IMR-90 (cell line): ENCODE data around the gene CD300LB. TPM values are rescaled to one million over a fixed set of nuclear protein-coding genes. Genes with fewer than 3 reads are reported as not detected.

ENCODE experiments used
- ATAC-seq: fragments of 200-7000 bp; cut with Tn5 transposase; 2 replicates; pipeline ENCODE4 v1.9.1; 2020; ENCODE audit warnings: low read depth, mild to moderate bottlenecking, moderate library complexity
- BruUV-seq: library from RNA; stranded (reverse); fragments of 400-500 nt; replicated peaks from 2 replicates; lab custom pipeline; 2021; lab: Mats Ljungman, UMichigan
- CTCF ChIA-PET: fragments of 300-600 bp; formaldehyde crosslinking; extraction: SDS; loops from one replicate; lab custom pipeline; 2021; ENCODE audit warnings: antibody characterized with exemption; lab: Yijun Ruan, JAX
- POLR2A ChIA-PET: fragments of 300-600 bp; sonication (Branson Sonifier 250); formaldehyde crosslinking; loops from one replicate; lab custom pipeline; 2022; ENCODE audit warnings: antibody characterized with exemption; ENCODE audit not compliant: unreplicated experiment; lab: Charles Lee
- DNase-seq: peaks from one replicate; pipeline ENCODE4 v3.0.0; 2013
- H2AFZ ChIP-seq: replicated peaks from 2 replicates; pipeline ENCODE3; 2013; ENCODE audit warnings: low read length, mild to moderate bottlenecking; ENCODE audit not compliant: poor library complexity
- H2AK5ac ChIP-seq: 2 replicates; pipeline ENCODE4 v1.6.1; 2013; ENCODE audit warnings: low read depth, low read length, inconsistent platforms
- H2AK9ac ChIP-seq: replicated peaks from 2 replicates; pipeline ENCODE3; 2013; ENCODE audit warnings: mild to moderate bottlenecking, low read depth, low read length, moderate library complexity; ENCODE audit not compliant: poor library complexity
- H2BK120ac ChIP-seq: 2 replicates; pipeline ENCODE4 v1.6.1; 2013; ENCODE audit warnings: low read depth, low read length, inconsistent platforms
- H2BK15ac ChIP-seq: 3 replicates; pipeline ENCODE4 v1.6.1; 2013; ENCODE audit warnings: low read depth, low read length, inconsistent platforms
- H2BK20ac ChIP-seq: 2 replicates; pipeline ENCODE4 v1.6.1; 2013; ENCODE audit warnings: low read depth, mild to moderate bottlenecking, inconsistent platforms, low read length, moderate library complexity
- H2BK5ac ChIP-seq: 2 replicates; pipeline ENCODE4 v1.6.1; 2013; ENCODE audit warnings: mild to moderate bottlenecking, low read depth, low read length, inconsistent platforms; ENCODE audit not compliant: poor library complexity, severe bottlenecking
- H3K14ac ChIP-seq: replicated peaks from 2 replicates; pipeline ENCODE4 v1.6.1; 2013; ENCODE audit warnings: low read depth, low read length, inconsistent platforms
- H3K18ac ChIP-seq: 2 replicates; pipeline ENCODE4 v1.6.1; 2013; ENCODE audit warnings: low read depth, low read length, control low read depth
- H3K23ac ChIP-seq: 2 replicates; pipeline ENCODE4 v1.6.1; 2013; ENCODE audit warnings: low read depth, low read length, inconsistent platforms
- H3K27ac ChIP-seq: 2 replicates; pipeline ENCODE4 v1.5.1; 2013; ENCODE audit warnings: mild to moderate bottlenecking, control low read depth, low read length; ENCODE audit not compliant: insufficient read depth
- H3K27me3 ChIP-seq: 2 replicates; pipeline ENCODE4 v1.6.1; 2013; ENCODE audit warnings: low read length; ENCODE audit not compliant: control insufficient read depth, insufficient read depth
- H3K36me3 ChIP-seq: 2 replicates; pipeline ENCODE4 v1.6.1; 2013; ENCODE audit warnings: low read length, mixed read lengths; ENCODE audit not compliant: control insufficient read depth, insufficient read depth
- H3K4ac ChIP-seq: 2 replicates; pipeline ENCODE4 v1.6.1; 2013; ENCODE audit warnings: low read depth, low read length, inconsistent platforms
- H3K4me1 ChIP-seq: 2 replicates; pipeline ENCODE4 v1.6.1; 2013; ENCODE audit warnings: low read length, mixed read lengths; ENCODE audit not compliant: control insufficient read depth, insufficient read depth
- H3K4me2 ChIP-seq: 2 replicates; pipeline ENCODE4 v1.6.1; 2013; ENCODE audit warnings: low read depth, mild to moderate bottlenecking, control low read depth, low read length, moderate library complexity
- H3K4me3 ChIP-seq: 2 replicates; pipeline ENCODE4 v1.5.1; 2013; ENCODE audit warnings: low read depth, mild to moderate bottlenecking, control low read depth, low read length, moderate library complexity; ENCODE audit not compliant: insufficient read depth
- H3K56ac ChIP-seq: 2 replicates; pipeline ENCODE4 v1.6.1; 2013; ENCODE audit warnings: low read length, inconsistent platforms; ENCODE audit not compliant: insufficient read depth; ENCODE audit errors: extremely low read depth
- H3K79me1 ChIP-seq, 2 experiments: 2 replicates each; pipeline ENCODE4 v1.6.1; 2013; ENCODE audit warnings: low read length in 2 of 2, inconsistent platforms in 1 of 2, low read depth in 1 of 2
- H3K9ac ChIP-seq: 2 replicates; pipeline ENCODE4 v1.6.1; 2013; ENCODE audit warnings: low read depth, low read length, control low read depth
- H3K9me1 ChIP-seq: 2 replicates; pipeline ENCODE4 v1.6.1; 2013; ENCODE audit warnings: low read length, inconsistent platforms; ENCODE audit not compliant: insufficient read depth
- H3K9me3 ChIP-seq: 2 replicates; pipeline ENCODE4 v1.6.1; 2013; ENCODE audit warnings: low read length; ENCODE audit not compliant: control insufficient read depth, insufficient read depth
- H4K20me1 ChIP-seq: 2 replicates; pipeline ENCODE4 v1.6.1; 2013; ENCODE audit warnings: low read length, inconsistent platforms; ENCODE audit not compliant: insufficient read depth
- H4K5ac ChIP-seq: 2 replicates; pipeline ENCODE4 v1.6.1; 2013; ENCODE audit warnings: mild to moderate bottlenecking, low read depth, low read length, control low read depth
- H4K8ac ChIP-seq, 2 experiments: 2 replicates each; pipeline ENCODE4 v1.6.1; 2013; ENCODE audit warnings: low read depth in 2 of 2, low read length in 2 of 2, control low read depth in 1 of 2, inconsistent platforms in 1 of 2
- H4K91ac ChIP-seq: 2 replicates; pipeline ENCODE4 v1.6.1; 2013; ENCODE audit warnings: low read depth, low read length, inconsistent platforms; ENCODE audit not compliant: insufficient read depth
- MAZ ChIP-seq: IDR thresholded peaks from 2 replicates; pipeline ENCODE4 v1.6.1; 2012; ENCODE audit warnings: low read depth, mild to moderate bottlenecking, low read length, improper control_type of control experiment, moderate library complexity, borderline replicate concordance
- RFX5 ChIP-seq: IDR thresholded peaks from 2 replicates; pipeline ENCODE4 v1.8.0; 2012; ENCODE audit warnings: low read depth, mild to moderate bottlenecking, low read length, moderate library complexity
- WGBS, 2 experiments: methylation state at CpG; one replicate each; pipeline versions ENCODE4 v1.1.5 to v1.1.7; 2013; ENCODE audit warnings: missing lambda C conversion rate in 2 of 2; ENCODE audit not compliant: insufficient read length in 1 of 2; ENCODE audit errors: extremely low coverage in 2 of 2; 5-methylcytosine and 5-hydroxymethylcytosine counted together
- dilution Hi-C: fragments of 300-500 bp; cut with HindIII; formaldehyde crosslinking; loops from one replicate; pipeline ENCODE4 v1.14.3; 2018; ENCODE audit warnings: low sequenced_read_pairs; ENCODE audit not compliant: unreplicated experiment
- in situ Hi-C: fragments of 300-500 bp; cut with MboI; formaldehyde crosslinking; loops from 3 replicates; pipeline ENCODE4 v1.14.3; 2019; ENCODE audit warnings: low sequenced_read_pairs, inconsistent platforms, mixed read lengths
- intact Hi-C: fragments of 100-400 bp; cut with micrococcal nuclease; formaldehyde crosslinking; loops from 2 replicates; pipeline ENCODE4 v1.10.0; 2022
- polyA plus RNA-seq, 3 experiments: library from polyadenylated mRNA; depleted of rRNA; stranded (reverse); fragments of >200 nt; gene quantifications; 2 replicates each; pipeline ENCODE4 v1.2.3, GENCODE V29; 2012; ENCODE audit warnings: low replicate concordance in 1 of 3
- total RNA-seq: library from RNA; depleted of rRNA; stranded (reverse); fragments of >200 nt; gene quantifications from 2 replicates; pipeline ENCODE4 v1.2.3, GENCODE V29; 2012

CD300LB gene
- total and polyA plus RNA-seq, 2 of the 4 experiments (the other 2 are of a cell fraction), result not detected

- H3K27ac ChIP-seq, result no peak overlapping the region
- H4K5ac ChIP-seq, result no peak overlapping the region
- no peak overlapping the region for H2AK9ac ChIP-seq
- TF ChIP-seq RFX5, result no peak
- TF ChIP-seq MAZ, result no peak
- H3K9me3 ChIP-seq, result peaks cover 46% of the 10 kb centered on the region
- 60% methylated on average over 1 of the region's 10 CpGs; no CpG with 5 or more reads in 1 of the 2 experiments for WGBS, 2 experiments
- no peak overlapping the region for H2AFZ ChIP-seq
- dilution Hi-C loops, result no loop called here
- no peaks in the 10 kb centered on the region for H3K36me3 ChIP-seq
- H4K20me1 ChIP-seq, result no peaks in the 10 kb centered on the region
- no peaks in the 10 kb centered on the region for H3K79me1 ChIP-seq
- no peak overlapping the region for H3K4me2 ChIP-seq
- ChIA-PET CTCF (no interaction called here), POLR2A (no interaction called here)
- H3K14ac ChIP-seq, result no peak overlapping the region
- H2BK15ac ChIP-seq, result no peak overlapping the region
- intact Hi-C loops, result no loop called here
- no peak overlapping the region for H4K91ac ChIP-seq
- BruUV-seq, result no TSS peak
- no peak overlapping the region for H2BK20ac ChIP-seq
- H3K9me1 ChIP-seq, result no peaks in the 10 kb centered on the region
- no peak for ATAC-seq
- no peak overlapping the region for H4K8ac ChIP-seq
- no peak overlapping the region for H2BK5ac ChIP-seq
- H3K9ac ChIP-seq, result no peak overlapping the region
- no peak overlapping the region for H2BK120ac ChIP-seq
- in situ Hi-C loops, result no loop called here
- H3K23ac ChIP-seq, result no peak overlapping the region
- H3K4ac ChIP-seq, result no peak overlapping the region
- H3K4me1 ChIP-seq, result no peaks in the 10 kb centered on the region
- H3K4me3 ChIP-seq, result no peak overlapping the region
- no peak overlapping the region for H3K18ac ChIP-seq
- H2AK5ac ChIP-seq, result no peak overlapping the region
- H3K56ac ChIP-seq, result no peak overlapping the region
- DNase-seq, result no peak
- H3K27me3 ChIP-seq, result no peaks in the 10 kb centered on the region
These were observed 8.1 kb upstream of the CD300LB start for GRCh38 chr17:74539281-74539820.
